Vagina (tissue), 2 donors: ENCODE data around the gene UBIAD1.

Experiments used
- CTCF ChIP-seq, 3 experiments: fragments of 450-650 bp in 2 of 3; fragments of 200-600 bp in 1 of 3; sonication (generic) in 1 of 3; IDR thresholded peaks; one replicate each; pipeline ENCODE4 v1.5.1; 2017 to 2019; ENCODE audit warnings: antibody characterized with exemption in 3 of 3, mild to moderate bottlenecking in 2 of 3, moderate library complexity in 2 of 3
- POLR2A ChIP-seq, 2 donors: fragments of 450-650 bp; IDR thresholded peaks; one replicate each; pipeline ENCODE4 v1.6.1; 2017; ENCODE audit warnings: antibody characterized with exemption in 2 of 2, mild to moderate bottlenecking in 2 of 2, moderate library complexity in 2 of 2

- TF ChIP-seq CTCF (IDR thresholded peaks at IDR 0.05) (no peak), POLR2A (IDR thresholded peaks at IDR 0.05) (no peak)
Observed at GRCh38 chr1:11334261-11334804, 61.3 kb downstream of the UBIAD1 start.
